ENCODE results near the gene TNKS1BP1.

The TNKS1BP1 gene

GRCh38 chr11:57324886-57325734, at the start of gene TNKS1BP1:
TSS of gene TNKS1BP1 (minus strand) at chr11:57324952. CDS start at chr11:57321885, 3,067 bp downstream.
- H3K27me3 ChIP-seq (replicated peaks): no peaks in the 10 kb centered on the region
- peak within 1 kb of the TSS; percentile 96 for H3K27ac ChIP-seq
- peaks cover 46% of the 10 kb centered on the region for H3K36me3 ChIP-seq (replicated peaks)
- in situ Hi-C loops (cut with HindIII; ENCODE audit: low pct_ligation_motif_present, low sequenced_read_pairs): no loop called here
- TF ChIP-seq CTCF (IDR thresholded peaks at IDR 0.05; ENCODE audit: low read depth, low read length, missing control alignments): peak; percentile 13
- DNase-seq: peak; percentile 98
- peak within 1 kb of the TSS; percentile 78 for H3K4me3 ChIP-seq (ENCODE audit: low read depth, low read length)

- Histone ChIP-seq H3K36me3 (replicated peaks) (no peaks in the 10 kb centered on the region), H3K4me3 (ENCODE audit: low read depth, low read length) (no peak overlapping the region), H3K27ac (no peak overlapping the region), H3K27me3 (replicated peaks) (no peaks in the 10 kb centered on the region)
- TF ChIP-seq CTCF (IDR thresholded peaks at IDR 0.05; ENCODE audit: low read depth, low read length, missing control alignments): no peak
- in situ Hi-C loops (cut with HindIII; ENCODE audit: low pct_ligation_motif_present, low sequenced_read_pairs): no loop called here
- no peak for DNase-seq
Observed at GRCh38 chr11:57373146-57373545, 48.4 kb upstream of the TNKS1BP1 start.

GRCh38 chr11:57370941-57371340, 46.2 kb upstream of the TNKS1BP1 start:
- Histone ChIP-seq H3K36me3 (replicated peaks) (no peaks in the 10 kb centered on the region), H3K27me3 (replicated peaks) (no peaks in the 10 kb centered on the region), H3K27ac (no peak overlapping the region), H3K4me3 (ENCODE audit: low read depth, low read length) (no peak overlapping the region)
- in situ Hi-C loops (cut with HindIII; ENCODE audit: low pct_ligation_motif_present, low sequenced_read_pairs): no loop called here
- TF ChIP-seq CTCF (IDR thresholded peaks at IDR 0.05; ENCODE audit: low read depth, low read length, missing control alignments): no peak
- DNase-seq: no peak

- DNase-seq: peak; percentile 43
- Histone ChIP-seq H3K27me3 (replicated peaks) (no peaks in the 10 kb centered on the region), H3K27ac (no peak overlapping the region), H3K36me3 (replicated peaks) (no peaks in the 10 kb centered on the region), H3K4me3 (ENCODE audit: low read depth, low read length) (no peak overlapping the region)
- in situ Hi-C loops (cut with HindIII; ENCODE audit: low pct_ligation_motif_present, low sequenced_read_pairs): no loop called here
- no peak for TF ChIP-seq CTCF (IDR thresholded peaks at IDR 0.05; ENCODE audit: low read depth, low read length, missing control alignments)
Observed at GRCh38 chr11:57370251-57370650, 45.5 kb upstream of the TNKS1BP1 start.

- no peaks in the 10 kb centered on the region for H3K27me3 ChIP-seq (replicated peaks)
- in situ Hi-C loops (cut with HindIII; ENCODE audit: low pct_ligation_motif_present, low sequenced_read_pairs): no loop called here
- TF ChIP-seq CTCF (IDR thresholded peaks at IDR 0.05; ENCODE audit: low read depth, low read length, missing control alignments): no peak
Observed at GRCh38 chr11:57368845-57369232, 44.1 kb upstream of the TNKS1BP1 start.

More at GRCh38 chr11:57368845-57369232, 44.1 kb upstream of the TNKS1BP1 start:
- Histone ChIP-seq H3K36me3 (replicated peaks) (no peaks in the 10 kb centered on the region), H3K27ac (no peak overlapping the region), H3K4me3 (ENCODE audit: low read depth, low read length) (no peak overlapping the region)
- no peak for DNase-seq

All from brain microvascular endothelial cell (primary cell).